ENCODE measurements around the gene EFHC1. TPM values are rescaled to one million over a fixed set of nuclear protein-coding genes. Genes with fewer than 3 reads are reported as not detected.

Gene EFHC1
- total RNA-seq, 1 experiment from 2014 or later = 15.5 TPM

GRCh38 chr6:52435345-52435744 is 15.2 kb downstream of the EFHC1 start:
- H3K4me1 Mint-ChIP-seq = peaks cover 5% of the 10 kb centered on the region; the same call in 1 of the 2 replicates
- H3K36me3 Mint-ChIP-seq = no peaks in the 10 kb centered on the region
- ATAC-seq = no peak
- H3K4me3 Mint-ChIP-seq = no peak overlapping the region
- no peaks in the 10 kb centered on the region for H3K27me3 Mint-ChIP-seq (ENCODE audit: low read depth)
- POLR2A ChIA-PET = no interaction called here
- no peaks in the 10 kb centered on the region for H3K9me3 Mint-ChIP-seq
- DNase-seq (ENCODE audit: low spot score) = no peak
- TF ChIP-seq ZNF396 (CRISPR knock-in tag; IDR thresholded peaks at IDR 0.05; ENCODE audit: borderline replicate concordance) (no peak), ZNF121 (CRISPR knock-in tag; IDR thresholded peaks at IDR 0.05) (no peak), ZNF532 (CRISPR knock-in tag; IDR thresholded peaks at IDR 0.05; ENCODE audit: borderline replicate concordance) (no peak), AR (CRISPR knock-in tag; IDR thresholded peaks at IDR 0.05) (no peak), MXD4 (CRISPR knock-in tag; IDR thresholded peaks at IDR 0.05; ENCODE audit: borderline replicate concordance) (no peak), NR1H2 (CRISPR knock-in tag; IDR thresholded peaks at IDR 0.05) (no peak), SMAD3 (CRISPR knock-in tag; IDR thresholded peaks at IDR 0.05; ENCODE audit: borderline replicate concordance) (no peak), PRRX2 (CRISPR knock-in tag; IDR thresholded peaks at IDR 0.05) (no peak), ZNF138 (CRISPR knock-in tag; conservative IDR thresholded peaks at IDR 0.05) (no peak), NFATC4 (CRISPR knock-in tag; IDR thresholded peaks at IDR 0.05) (no peak)
- TF ChIP-seq, protein P1, sequence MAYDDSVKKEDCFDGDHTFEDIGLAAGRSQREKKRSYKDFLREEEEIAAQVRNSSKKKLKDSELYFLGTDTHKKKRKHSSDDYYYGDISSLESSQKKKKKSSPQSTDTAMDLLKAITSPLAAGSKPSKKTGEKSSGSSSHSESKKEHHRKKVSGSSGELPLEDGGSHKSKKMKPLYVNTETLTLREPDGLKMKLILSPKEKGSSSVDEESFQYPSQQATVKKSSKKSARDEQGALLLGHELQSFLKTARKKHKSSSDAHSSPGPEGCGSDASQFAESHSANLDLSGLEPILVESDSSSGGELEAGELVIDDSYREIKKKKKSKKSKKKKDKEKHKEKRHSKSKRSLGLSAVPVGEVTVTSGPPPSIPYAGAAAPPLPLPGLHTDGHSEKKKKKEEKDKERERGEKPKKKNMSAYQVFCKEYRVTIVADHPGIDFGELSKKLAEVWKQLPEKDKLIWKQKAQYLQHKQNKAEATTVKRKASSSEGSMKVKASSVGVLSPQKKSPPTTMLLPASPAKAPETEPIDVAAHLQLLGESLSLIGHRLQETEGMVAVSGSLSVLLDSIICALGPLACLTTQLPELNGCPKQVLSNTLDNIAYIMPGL (CRISPR knock-in tag; IDR thresholded peaks at IDR 0.05) = no peak
- TF ChIP-seq, protein P2, sequence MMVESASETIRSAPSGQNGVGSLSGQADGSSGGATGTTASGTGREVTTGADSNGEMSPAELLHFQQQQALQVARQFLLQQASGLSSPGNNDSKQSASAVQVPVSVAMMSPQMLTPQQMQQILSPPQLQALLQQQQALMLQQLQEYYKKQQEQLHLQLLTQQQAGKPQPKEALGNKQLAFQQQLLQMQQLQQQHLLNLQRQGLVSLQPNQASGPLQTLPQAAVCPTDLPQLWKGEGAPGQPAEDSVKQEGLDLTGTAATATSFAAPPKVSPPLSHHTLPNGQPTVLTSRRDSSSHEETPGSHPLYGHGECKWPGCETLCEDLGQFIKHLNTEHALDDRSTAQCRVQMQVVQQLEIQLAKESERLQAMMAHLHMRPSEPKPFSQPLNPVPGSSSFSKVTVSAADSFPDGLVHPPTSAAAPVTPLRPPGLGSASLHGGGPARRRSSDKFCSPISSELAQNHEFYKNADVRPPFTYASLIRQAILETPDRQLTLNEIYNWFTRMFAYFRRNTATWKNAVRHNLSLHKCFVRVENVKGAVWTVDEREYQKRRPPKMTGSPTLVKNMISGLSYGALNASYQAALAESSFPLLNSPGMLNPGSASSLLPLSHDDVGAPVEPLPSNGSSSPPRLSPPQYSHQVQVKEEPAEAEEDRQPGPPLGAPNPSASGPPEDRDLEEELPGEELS (CRISPR knock-in tag; IDR thresholded peaks at IDR 0.05) = no peak
- CTCF ChIA-PET = no interaction called here
- no peak overlapping the region for H3K27ac Mint-ChIP-seq

GRCh38 chr6:52438926-52439325 is 18.8 kb downstream of the EFHC1 start:
- ATAC-seq = no peak
- POLR2A ChIA-PET = no interaction called here
- no peaks in the 10 kb centered on the region for H3K27me3 Mint-ChIP-seq (ENCODE audit: low read depth)
- CTCF ChIA-PET = no interaction called here
- H3K27ac Mint-ChIP-seq = no peak overlapping the region
- no peak overlapping the region for H3K4me3 Mint-ChIP-seq
- H3K4me1 Mint-ChIP-seq = no peaks in the 10 kb centered on the region
- peaks cover 2% of the 10 kb centered on the region; the same call in 1 of the 2 replicates for H3K36me3 Mint-ChIP-seq
- DNase-seq (ENCODE audit: low spot score) = no peak
- peaks cover 4% of the 10 kb centered on the region for H3K9me3 Mint-ChIP-seq
- TF ChIP-seq CREM (CRISPR knock-in tag; IDR thresholded peaks at IDR 0.05) (no peak), E2F5 (CRISPR knock-in tag; IDR thresholded peaks at IDR 0.05) (no peak), AR (CRISPR knock-in tag; IDR thresholded peaks at IDR 0.05) (no peak), CTCF (IDR thresholded peaks at IDR 0.05) (no peak), E2F4 (CRISPR knock-in tag; IDR thresholded peaks at IDR 0.05; ENCODE audit: borderline replicate concordance, low read depth) (no peak), ZNF396 (CRISPR knock-in tag; IDR thresholded peaks at IDR 0.05; ENCODE audit: borderline replicate concordance) (no peak)

All from WTC11 (cell line).